ENCODE results near the gene DRC1. TPM values are rescaled to one million over a fixed set of nuclear protein-coding genes. Genes with fewer than 3 reads are reported as not detected.

Gene DRC1
- polyA plus RNA-seq, 1 donor from 2014 or later: 0.16 TPM

- TF ChIP-seq RAD21 (conservative IDR thresholded peaks at IDR 0.05) (no peak), EZH2 (IDR thresholded peaks at IDR 0.05; ENCODE audit: borderline replicate concordance, insufficient read depth, low read length, poor library complexity, severe bottlenecking) (no peak), REST (IDR thresholded peaks at IDR 0.05; ENCODE audit: borderline replicate concordance) (no peak), SMC3 (conservative IDR thresholded peaks at IDR 0.05; ENCODE audit: poor library complexity) (no peak), EP300 (conservative IDR thresholded peaks at IDR 0.05; ENCODE audit: poor library complexity, severe bottlenecking) (no peak), CTCF (IDR thresholded peaks at IDR 0.05; ENCODE audit: poor library complexity, severe bottlenecking) (no peak), POLR2AphosphoS5 (IDR thresholded peaks at IDR 0.05) (no peak), TAF1 (IDR thresholded peaks at IDR 0.05; ENCODE audit: low read depth) (no peak), MXI1 (conservative IDR thresholded peaks at IDR 0.05; ENCODE audit: poor library complexity, severe bottlenecking) (no peak)
- no peaks in the 10 kb centered on the region for H3K36me3 ChIP-seq (ENCODE audit: insufficient read depth, low read length)
- H3K27me3 ChIP-seq (ENCODE audit: insufficient read depth, low read depth, low read length): no peaks in the 10 kb centered on the region
Measured at GRCh38 chr2:26376799-26377198, 24.9 kb upstream of the DRC1 start.

DNA sequence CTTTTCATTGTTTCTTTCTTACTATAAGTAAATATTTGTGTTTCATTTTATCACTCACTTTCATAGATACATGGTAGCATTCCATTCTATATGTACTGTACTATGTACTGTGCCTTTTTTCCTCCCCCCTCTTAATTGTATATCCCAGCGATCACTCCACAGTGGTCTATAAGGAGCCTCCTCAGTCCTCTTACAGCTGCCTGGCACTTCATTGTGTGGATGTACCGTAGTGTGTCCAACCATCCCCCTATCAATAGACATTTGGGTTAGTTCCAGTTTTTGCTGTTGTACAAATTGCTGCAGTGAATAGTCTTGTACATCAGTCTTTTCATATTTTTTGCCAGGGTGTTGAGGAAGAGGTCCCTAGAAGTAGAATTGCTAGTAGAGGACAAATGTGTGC lies 21.4 kb upstream of the DRC1 start:
- Histone ChIP-seq H3K9me2 (ENCODE audit: insufficient read depth, low read length) (no peaks in the 10 kb centered on the region), H3K4me2 (ENCODE audit: low read length) (no peak overlapping the region), H2AFZ (ENCODE audit: low read depth, low read length) (no peak overlapping the region), H3K9ac (ENCODE audit: low read length) (no peak overlapping the region), H3F3A (ENCODE audit: insufficient read depth, low read length, poor library complexity, severe bottlenecking) (no peaks in the 10 kb centered on the region), H3K27ac (ENCODE audit: low read length) (no peak overlapping the region), H3K79me2 (replicated peaks; ENCODE audit: insufficient read depth, low read length) (no peaks in the 10 kb centered on the region), H3K9me3 (ENCODE audit: low read length) (no peaks in the 10 kb centered on the region), H3K27me3 (ENCODE audit: insufficient read depth, low read depth, low read length) (no peaks in the 10 kb centered on the region), H3K4me3 (ENCODE audit: low read length) (no peak overlapping the region), H3K36me3 (ENCODE audit: insufficient read depth, low read length) (no peaks in the 10 kb centered on the region), H4K20me1 (ENCODE audit: insufficient read depth) (no peaks in the 10 kb centered on the region)
- TF ChIP-seq MXI1 (conservative IDR thresholded peaks at IDR 0.05; ENCODE audit: poor library complexity, severe bottlenecking) (no peak), POLR2AphosphoS5 (IDR thresholded peaks at IDR 0.05) (no peak), REST (IDR thresholded peaks at IDR 0.05; ENCODE audit: borderline replicate concordance) (no peak), CTCF (IDR thresholded peaks at IDR 0.05; ENCODE audit: poor library complexity, severe bottlenecking) (no peak)

More at GRCh38 chr2:26376799-26377198, 24.9 kb upstream of the DRC1 start:
- H3K27ac ChIP-seq (ENCODE audit: low read length): no peak overlapping the region
- H3K9me3 ChIP-seq (ENCODE audit: low read length): no peaks in the 10 kb centered on the region
- no peak overlapping the region for H2AFZ ChIP-seq (ENCODE audit: low read depth, low read length)
- H3K79me2 ChIP-seq (replicated peaks; ENCODE audit: insufficient read depth, low read length): no peaks in the 10 kb centered on the region
- no peaks in the 10 kb centered on the region for H3K9me2 ChIP-seq (ENCODE audit: insufficient read depth, low read length)
- no peaks in the 10 kb centered on the region for H4K20me1 ChIP-seq (ENCODE audit: insufficient read depth)
- no peak overlapping the region for H3K4me3 ChIP-seq (ENCODE audit: low read length)
- no peaks in the 10 kb centered on the region for H3F3A ChIP-seq (ENCODE audit: insufficient read depth, low read length, poor library complexity, severe bottlenecking)
- no peak overlapping the region for H3K4me2 ChIP-seq (ENCODE audit: low read length)
- H3K9ac ChIP-seq (ENCODE audit: low read length): no peak overlapping the region

Measured in neural cell (in vitro differentiated cells).